HG03159 (cell line): ENCODE results near the gene RPTOR.
"Not testable (repeated sequence)": the region's sequence is repeated elsewhere in the genome, so short reads cannot be mapped to it uniquely, and the experiment has no call there.

ENCODE experiments used
- ATAC-seq: cut with Tn5 transposase; IDR thresholded peaks from one replicate; pipeline ENCODE4 v1.9.1; 2021; ENCODE audit warnings: mild to moderate bottlenecking, moderate library complexity; ENCODE audit not compliant: unreplicated experiment

RPTOR gene

GRCh38 chr17:80612997-80613731, 68.5 kb downstream of the RPTOR start:
- ATAC-seq, result no peak

- ATAC-seq, result no peak
Measured at GRCh38 chr17:80613732-80614071, 69.1 kb downstream of the RPTOR start.

- ATAC-seq, result no peak
Measured at GRCh38 chr17:80614332-80615047, 69.9 kb downstream of the RPTOR start.

- no peak for ATAC-seq
Measured at GRCh38 chr17:80615376-80615775, 70.7 kb downstream of the RPTOR start.

- no peak for ATAC-seq
Measured at GRCh38 chr17:80616705-80617104, 72.1 kb downstream of the RPTOR start.

- no peak for ATAC-seq
Measured at GRCh38 chr17:80618304-80618703, 73.7 kb downstream of the RPTOR start.

- ATAC-seq, result no peak
Measured at GRCh38 chr17:80619535-80620235, 75.0 kb downstream of the RPTOR start.

- ATAC-seq, result no peak
Measured at GRCh38 chr17:80621335-80621996, 76.8 kb downstream of the RPTOR start.

GRCh38 chr17:80621997-80622357, 77.3 kb downstream of the RPTOR start:
- ATAC-seq, result no peak

- no peak for ATAC-seq
Measured at GRCh38 chr17:80624864-80625263, 80.2 kb downstream of the RPTOR start.

GRCh38 chr17:80625627-80626026, 81.0 kb downstream of the RPTOR start:
- no peak for ATAC-seq

- not testable (repeated sequence) for ATAC-seq
Measured at GRCh38 chr17:80628881-80629280, 84.2 kb downstream of the RPTOR start.

GRCh38 chr17:80629298-80630028, 84.8 kb downstream of the RPTOR start:
- no peak for ATAC-seq

- ATAC-seq, result no peak
Measured at GRCh38 chr17:80630560-80631120, 86.0 kb downstream of the RPTOR start.

- ATAC-seq, result no peak
Measured at GRCh38 chr17:80631142-80632045, 86.8 kb downstream of the RPTOR start.

GRCh38 chr17:80632046-80632581, 87.5 kb downstream of the RPTOR start:
- ATAC-seq, result no peak

- no peak for ATAC-seq
Measured at GRCh38 chr17:80633207-80633606, 88.6 kb downstream of the RPTOR start.

- no peak for ATAC-seq
Measured at GRCh38 chr17:80633994-80634566, 89.4 kb downstream of the RPTOR start.
